ENCODE measurements around the gene RXRA. TPM values are rescaled to one million over a fixed set of nuclear protein-coding genes. Genes with fewer than 3 reads are reported as not detected.

The RXRA gene
- total RNA-seq, 1 donor from 2014 or later: 23.3 TPM

DNA sequence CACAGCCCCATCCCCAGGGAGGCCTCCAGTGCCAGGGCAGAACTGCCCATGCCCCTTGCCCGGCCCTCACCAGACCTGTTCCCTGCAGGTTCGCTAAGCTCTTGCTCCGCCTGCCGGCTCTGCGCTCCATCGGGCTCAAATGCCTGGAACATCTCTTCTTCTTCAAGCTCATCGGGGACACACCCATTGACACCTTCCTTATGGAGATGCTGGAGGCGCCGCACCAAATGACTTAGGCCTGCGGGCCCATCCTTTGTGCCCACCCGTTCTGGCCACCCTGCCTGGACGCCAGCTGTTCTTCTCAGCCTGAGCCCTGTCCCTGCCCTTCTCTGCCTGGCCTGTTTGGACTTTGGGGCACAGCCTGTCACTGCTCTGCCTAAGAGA, 110.1 kb downstream of the RXRA start:
- no peak for DNase-seq

DNA sequence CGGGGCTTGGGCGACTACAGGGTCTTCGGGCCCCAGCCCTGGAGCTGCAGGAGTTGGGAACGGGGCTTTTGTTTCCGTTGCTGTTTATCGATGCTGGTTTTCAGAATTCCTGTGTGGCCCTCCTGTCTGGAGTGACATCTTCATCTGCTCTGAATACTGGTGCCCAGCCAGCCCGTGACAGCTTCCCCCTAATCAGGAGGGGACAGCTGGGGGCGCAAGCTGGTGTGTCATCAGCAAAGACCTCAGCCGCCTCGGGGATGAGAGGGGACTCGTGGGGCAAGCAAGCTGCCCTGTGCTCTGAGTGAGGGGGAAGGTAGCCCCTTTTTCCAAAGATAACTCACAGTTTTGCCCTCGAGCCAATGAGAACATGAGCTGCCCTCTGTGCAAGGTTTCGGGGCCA, 110.7 kb downstream of the RXRA start:
- no peak for DNase-seq

DNA sequence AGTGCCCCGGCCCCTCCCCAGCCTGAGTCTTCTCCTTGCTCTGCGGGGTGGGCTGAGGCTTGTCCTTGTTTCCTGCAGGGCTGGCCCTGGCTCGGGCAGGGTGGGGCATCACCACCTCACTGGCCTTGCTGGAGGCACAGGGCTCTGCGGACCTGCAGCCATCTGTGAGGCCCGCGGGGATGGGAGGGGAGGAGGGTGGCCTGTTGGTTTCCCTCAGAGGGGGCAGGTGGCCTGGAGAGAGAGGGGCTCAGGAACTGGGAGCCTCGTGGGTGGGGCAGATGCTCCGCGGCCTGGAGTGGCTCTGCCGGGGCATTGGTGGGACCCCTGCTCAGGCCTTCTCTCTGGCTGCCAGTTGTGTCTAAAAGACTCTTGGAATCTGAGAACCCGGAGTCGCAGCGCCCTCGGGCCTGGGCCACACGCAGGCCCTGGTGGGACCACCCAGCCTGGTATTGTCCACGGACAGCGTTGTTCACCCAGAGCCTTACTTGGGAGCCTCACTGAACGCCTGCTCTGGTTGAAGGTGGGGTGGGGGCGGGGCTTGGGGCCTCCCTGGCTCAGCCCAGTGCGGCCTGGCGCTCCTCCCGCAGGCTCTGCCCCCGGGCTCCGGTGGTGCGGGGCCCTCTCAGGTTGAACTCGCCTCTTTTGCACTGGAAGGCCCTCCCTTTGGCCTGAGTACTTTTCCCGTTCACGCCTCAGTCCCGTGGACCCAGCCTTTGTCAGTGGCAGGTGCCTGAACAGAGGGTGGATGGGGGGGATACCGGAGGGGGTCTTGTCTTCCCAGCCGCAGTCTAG, 111.3 kb downstream of the RXRA start:
- DNase-seq: no peak

DNA sequence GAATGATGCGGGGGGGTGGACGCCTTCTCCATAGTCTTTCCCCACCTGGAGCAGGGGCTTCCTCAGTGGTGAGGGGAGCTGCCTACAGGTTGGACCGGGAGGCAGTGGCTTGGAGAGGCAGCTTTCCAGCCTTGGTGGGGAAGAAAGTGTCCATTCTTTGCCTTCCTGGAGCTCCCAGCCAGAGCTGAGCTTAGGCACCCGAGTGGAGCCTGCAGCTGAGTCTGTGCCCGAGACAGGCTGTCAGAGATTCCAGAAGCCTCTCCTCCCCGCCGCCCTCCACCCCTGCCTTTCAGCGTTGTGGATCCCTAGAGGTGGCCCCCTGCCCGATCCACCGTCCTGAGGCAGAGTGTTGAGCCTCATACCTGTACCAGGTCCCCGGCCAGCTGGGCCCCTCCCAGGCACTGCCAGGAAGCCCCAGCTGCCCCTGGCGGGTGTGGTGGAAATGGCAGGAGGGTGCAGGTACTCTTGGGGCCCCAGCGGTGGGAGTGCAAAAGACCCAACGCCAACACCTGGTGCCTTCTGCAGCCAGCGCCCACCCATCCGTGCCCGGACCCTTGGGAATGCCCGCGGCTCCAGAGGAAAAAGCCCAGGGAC, 112.0 kb downstream of the RXRA start:
- DNase-seq: no peak

DNA sequence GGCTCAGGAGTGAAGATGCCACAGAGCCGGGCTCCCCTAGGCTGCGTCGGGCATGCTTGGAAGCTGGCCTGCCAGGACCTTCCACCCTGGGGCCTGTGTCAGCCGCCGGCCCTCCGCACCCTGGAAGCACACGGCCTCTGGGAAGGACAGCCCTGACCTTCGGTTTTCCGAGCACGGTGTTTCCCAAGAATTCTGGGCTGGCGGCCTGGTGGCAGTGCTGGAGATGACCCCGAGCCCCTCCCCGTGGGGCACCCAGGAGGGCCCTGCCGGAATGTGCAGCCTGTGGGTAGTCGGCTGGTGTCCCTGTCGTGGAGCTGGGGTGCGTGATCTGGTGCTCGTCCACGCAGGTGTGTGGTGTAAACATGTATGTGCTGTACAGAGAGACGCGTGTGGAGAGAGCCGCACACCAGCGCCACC, 113.1 kb downstream of the RXRA start:
- DNase-seq: no peak

DNA sequence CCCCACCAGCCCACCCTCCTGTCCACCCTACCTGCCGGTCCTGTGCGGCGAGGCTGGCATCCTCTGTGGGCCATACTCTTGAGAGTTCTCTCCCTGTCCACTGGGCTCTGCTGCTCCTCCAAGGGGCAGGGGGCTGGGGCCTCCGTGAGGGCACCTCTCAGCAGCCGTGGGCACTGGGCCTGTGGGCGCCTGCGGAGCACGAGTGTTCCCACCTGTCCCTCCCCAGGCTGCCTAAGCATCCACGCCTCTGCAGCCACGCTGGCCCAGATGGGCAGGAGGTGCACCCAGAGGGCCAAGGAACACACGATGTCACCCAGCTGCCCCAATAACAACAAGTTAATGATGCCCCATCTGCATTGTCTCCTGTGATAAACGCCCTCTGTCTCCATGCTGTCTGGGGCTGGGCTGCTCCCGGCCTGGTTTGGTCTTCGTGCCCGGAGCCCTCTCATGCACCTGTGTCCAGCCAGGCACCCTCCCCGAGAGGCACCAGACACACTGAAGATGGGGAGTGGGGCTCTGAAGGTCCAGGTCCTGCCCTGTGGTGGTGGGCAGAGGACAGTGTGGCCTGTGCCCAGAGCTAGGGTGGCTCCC, 114.5 kb downstream of the RXRA start:
- no peak for DNase-seq

DNA sequence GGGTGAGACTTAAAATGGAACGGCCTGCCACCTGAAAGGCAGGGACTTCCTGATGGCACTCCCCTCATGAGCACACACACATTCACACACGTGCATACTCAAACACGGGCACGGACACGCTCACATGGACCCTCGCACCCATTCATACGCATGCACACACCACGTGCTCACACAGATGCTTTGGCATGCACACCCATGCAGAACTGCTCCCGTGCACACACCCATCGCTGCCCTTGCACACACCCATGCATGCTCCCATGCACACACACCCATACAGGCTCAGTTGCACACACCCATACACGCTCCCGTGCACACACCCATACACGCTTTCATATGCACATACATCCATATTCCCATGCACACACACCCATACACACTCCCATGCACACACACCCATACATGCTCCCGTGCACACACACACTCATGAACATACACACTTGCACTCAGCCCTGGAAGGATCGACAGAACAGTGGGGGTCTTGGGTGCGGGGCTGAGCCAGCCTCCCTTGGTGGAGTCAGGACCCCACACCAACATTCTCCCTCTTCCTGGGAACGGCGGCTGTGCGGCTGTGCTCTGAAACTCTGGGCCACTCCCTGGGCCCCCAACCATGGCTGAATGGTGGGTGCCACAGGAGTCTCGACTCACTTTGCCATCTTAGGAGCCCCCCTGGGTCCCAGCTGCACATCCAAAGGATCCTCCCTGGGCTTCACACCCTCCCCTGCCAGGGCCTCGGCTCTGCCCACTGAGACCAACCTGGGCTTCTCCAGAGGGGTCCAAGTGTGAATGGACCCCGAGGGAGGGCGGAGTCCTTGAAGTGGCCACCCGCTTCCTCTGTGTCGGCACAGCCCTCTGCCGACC, 115.2 kb downstream of the RXRA start:
- no peak for DNase-seq

DNA sequence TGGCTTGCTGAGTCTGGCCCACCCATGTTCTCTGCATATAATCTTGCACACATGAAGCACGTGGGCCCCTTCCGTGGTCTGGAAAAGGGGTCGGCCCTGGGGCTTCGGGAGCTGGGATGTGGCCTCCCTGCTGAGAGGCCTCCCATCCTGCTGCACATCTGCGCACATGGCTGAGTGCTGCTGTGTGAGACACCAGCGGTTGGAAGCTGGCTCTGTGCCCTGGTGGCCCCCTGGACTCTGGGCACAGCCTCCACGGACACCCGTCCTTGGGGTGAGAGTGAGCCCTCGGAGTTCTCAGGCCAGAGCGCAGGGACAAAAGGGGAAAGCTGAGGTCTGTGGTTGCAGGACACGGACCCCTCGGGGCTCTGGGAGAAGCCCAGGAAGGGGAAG, 115.8 kb downstream of the RXRA start:
- DNase-seq: no peak

DNA sequence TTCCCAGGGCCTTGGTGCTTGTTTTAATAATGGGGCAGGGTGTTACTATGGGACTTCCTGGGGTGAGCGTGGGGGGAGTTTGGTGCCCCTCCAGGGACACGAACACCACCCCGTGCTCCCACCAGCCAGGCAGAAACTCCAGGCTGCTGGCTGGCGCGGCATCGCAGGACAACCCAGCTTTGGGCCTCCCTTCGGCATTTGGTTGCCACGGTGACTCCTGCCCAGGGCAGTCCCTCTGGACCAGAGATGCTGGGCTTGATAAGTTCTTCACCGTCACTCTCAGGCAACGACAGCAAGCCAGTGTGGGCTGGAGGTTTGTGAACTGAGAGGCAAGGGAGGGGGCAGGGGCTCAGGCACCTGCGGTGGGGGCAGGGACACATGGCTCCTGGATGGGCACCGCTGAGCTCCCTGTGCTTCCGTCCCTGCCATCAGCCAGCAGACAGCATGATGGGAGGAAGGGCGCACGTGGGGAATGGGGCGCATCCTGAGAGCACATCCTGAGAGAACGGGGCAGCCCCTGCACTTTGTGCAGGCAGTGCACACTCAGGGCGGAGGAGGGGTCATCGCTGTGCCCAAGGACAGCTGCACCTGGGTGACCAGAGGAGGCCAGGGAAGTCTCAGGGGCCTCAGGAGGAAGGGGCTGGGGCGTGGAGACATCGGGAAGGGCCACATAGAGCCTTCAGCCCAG, 116.4 kb downstream of the RXRA start:
- peak; percentile 11 for DNase-seq

DNA sequence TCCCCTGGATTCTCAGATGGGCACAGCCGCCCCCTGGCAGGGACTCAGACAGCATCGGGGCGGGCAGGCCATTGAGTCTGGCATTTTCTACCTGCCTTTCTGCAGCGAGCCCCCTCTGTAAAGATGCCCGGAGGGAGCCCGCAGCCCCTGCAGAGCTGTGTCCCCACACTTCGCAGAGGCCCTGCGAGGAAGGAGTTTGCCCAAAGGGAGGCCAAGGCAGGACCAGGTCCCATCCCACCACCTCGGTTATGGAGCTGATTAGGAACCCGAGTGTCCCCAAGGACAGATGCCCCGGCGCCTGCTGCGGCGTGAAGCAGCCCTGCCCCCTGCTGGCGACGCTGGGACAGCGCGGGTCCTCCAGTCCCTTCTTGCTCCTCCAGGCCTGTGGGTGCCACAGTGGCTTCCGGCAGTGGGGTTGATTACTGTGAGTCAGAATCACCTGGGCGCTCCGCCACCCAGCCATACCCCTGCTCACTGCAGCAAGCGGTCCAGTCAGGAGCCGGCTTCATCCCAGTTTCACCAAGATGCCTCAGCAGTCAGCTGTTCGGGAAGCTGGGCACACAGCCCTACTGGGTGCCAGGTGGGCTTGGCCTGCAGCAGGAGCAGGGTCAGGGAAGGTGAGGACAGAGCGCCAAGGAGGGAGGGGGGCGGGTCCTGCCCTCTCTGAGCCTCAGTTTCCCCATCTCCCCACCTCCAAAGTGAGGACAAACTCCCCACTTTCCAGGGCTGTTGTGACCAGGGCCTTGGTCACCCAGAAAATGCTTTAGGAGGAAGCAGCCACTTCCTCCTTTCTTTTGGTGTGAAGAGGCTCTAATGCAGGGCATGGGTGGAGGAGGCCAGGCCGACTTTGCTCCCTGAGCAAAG, 117.2 kb downstream of the RXRA start:
- peak; percentile 84 for DNase-seq

DNA sequence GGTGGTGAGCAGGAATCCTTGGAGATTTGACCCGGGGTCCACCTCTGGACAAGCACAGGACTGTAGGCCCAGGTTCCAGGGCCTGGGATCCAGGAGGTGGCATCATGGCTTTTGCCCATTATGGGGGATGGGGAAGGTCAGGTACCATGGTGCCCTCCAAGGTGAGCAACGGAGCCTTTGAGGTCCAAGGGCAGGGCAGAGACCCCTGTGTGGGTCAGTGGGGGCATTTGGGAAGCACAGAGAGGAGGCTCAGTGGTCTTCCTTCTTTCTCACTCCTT, 117.7 kb downstream of the RXRA start:
- DNase-seq: no peak

DNA sequence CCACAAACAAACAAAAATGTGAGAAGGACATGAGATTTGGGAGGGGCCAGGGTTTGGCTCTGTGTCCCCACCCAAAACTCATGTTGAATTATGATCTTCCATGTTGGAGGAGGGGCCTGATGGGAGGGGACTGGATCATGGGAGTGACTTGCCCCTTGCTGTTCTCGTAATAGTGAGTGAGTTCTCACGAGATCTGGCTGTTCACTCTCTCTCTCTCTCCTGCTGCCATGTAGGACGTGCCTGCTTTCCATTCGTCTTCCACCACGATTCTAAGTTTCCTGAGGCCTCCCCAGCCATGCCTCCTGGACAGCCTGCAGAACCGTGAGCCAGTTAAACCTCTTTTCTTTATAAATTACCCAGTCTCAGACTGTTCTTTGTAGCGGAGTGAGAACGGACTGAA, 118.7 kb downstream of the RXRA start:
- no peak for DNase-seq

DNA sequence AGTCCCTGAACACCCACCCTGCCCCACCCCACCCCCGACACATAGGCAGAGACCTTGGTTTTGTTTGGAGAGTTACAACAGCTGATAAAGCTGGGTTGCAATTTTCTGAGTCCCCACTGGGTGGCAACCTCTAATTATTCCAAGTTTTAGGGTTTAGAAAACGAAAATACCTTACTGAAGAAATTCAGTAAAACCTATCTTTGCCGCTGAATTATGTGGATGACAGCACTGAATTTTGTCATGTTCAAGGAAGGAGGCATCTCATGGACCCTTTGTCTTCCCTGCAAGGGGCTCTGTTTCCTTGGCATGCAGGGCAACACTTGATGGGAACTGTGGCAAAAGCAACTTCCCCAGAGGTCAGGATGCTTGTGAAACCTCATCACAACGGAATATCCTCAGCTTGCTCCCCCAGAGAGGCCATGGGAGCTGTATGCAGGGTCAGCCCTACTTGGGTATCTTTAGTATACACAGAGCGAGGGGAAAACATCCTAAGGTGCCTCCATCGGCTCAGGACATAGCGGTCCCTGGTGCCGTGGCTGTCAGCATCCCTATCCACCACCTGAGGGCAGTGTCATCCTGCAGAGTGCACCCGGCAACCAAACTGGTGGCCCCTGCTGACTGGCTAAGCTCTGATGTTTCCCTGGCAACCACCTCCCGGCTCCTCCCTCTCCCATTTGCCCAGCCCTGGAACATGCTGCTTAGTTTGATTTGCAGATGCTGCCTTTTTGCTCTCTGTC, 123.1 kb downstream of the RXRA start:
- peak; percentile 97 for DNase-seq

DNA sequence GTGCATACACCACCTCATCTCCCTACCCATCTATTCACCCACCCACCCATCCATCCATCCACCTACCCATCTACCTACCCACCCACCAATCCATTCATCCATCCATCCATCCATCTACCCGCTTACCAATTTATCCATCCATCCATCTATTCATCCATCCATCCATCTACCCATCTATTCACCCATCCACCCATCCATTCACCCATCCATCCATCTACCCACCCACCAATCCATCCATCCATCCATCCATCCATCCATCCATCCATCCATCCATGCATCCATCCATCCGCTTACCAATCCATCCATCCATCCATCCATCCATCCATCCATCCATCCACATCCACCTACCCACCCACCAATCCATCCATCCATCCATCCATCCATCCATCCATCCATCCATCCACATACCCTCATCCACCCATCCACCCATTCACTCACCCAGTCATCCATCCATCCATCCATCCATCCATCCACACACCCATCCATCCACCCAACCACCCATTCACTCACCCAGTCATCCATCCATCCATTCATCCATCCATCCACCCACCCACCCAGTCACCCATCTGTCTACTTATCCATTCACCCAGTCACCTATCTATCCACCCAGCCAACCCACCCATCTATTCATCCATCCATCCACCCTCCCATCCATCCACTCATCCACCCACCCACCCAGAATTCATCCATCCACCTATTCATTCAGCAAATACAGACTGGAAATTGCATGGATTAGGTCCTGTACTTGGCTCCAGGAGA, 125.6 kb downstream of the RXRA start:
- no peak for DNase-seq

DNA sequence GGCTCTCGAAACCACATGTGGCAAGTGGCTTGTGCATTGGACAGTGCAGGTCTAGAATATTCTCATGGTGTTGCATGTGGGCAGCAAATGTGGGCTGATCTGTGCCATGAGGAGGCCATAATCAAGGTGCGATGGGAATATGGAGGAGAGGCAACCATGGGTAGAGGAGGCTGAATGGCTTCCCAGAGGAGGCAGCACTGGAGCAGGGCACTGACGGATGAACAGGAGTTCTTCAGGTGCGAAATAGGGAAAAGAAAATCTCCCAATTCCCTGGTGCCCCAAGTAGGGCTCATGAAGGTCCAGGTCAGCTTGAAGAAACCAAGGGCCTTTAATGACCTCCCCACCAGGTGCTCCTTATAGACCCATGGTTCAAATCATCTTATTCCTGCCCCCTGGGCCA, 126.5 kb downstream of the RXRA start:
- DNase-seq: no peak

DNA sequence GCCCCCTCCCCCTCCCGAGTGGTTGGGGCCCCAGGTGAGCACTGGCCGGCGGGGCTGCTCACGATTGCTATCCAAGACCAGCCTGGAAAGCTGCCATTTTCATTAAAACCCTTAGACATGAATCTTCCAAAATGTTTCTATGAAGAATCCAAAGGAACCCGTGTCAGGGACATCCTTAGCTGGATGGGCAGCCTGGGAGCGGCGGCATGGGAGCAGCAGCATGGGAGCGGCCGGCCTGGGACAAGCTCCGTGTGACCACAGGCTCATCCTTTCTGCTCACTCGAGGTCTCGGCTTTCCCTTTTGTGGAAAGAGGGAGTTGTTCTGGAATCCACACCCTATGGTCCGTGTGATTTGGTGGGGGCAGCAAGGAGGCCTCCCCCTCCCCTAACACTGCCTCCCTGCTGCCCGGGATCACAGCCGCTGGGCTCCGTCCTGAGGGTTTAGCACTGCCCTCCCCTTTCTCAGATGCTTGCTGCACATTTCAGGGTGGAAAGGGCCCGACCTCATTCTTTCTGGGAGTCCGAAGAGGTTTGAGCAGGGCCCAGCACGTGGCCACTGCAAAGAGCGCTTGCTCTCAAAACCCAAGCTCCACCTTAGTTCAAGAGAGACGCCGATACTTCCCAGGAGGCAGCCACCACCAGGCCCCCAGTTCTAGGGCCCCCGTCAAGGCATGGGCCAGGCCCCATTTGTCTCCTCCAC, 127.7 kb downstream of the RXRA start:
- DNase-seq: no peak

DNA sequence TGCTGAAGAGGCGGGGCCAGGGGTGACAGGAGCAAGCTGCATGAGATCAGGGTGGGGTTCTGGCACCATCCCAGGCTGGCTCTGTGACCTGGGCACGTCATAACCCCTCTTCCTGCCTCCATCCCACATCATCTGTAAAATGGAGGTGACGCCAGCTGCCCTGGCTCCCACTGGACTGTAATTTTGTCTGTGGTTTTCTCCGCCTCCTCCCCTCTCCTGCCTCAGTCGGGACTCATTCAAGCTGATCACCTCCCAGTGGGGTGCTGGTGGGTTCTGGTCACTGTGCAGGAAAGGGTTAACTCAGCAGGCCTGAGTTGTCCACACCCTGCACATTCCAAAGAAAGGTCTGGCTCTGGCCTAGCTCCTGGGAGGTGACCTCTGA, 128.2 kb downstream of the RXRA start:
- DNase-seq: no peak

DNA sequence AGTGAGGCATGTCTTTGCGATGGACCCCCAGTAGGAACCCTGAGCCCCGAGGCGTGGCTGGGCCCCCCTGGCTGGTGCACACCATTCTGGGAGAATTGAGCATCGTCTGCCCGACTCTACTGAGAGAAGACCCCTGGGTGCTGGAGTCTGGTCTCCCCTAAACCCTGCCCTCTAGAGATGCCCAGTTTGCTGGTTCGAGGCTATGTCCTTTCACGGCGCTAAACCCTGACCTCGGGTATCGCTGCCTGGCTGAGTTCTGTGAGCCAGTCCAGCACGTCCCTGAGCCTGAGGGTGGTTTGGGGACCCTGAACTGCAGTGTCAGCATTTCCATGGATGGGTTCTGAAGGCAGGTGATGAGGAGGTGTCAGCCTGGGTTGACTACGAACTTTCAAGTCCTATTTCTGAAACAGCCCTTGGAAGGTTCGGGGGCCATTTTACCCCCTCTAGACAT, 128.8 kb downstream of the RXRA start:
- DNase-seq: no peak

DNA sequence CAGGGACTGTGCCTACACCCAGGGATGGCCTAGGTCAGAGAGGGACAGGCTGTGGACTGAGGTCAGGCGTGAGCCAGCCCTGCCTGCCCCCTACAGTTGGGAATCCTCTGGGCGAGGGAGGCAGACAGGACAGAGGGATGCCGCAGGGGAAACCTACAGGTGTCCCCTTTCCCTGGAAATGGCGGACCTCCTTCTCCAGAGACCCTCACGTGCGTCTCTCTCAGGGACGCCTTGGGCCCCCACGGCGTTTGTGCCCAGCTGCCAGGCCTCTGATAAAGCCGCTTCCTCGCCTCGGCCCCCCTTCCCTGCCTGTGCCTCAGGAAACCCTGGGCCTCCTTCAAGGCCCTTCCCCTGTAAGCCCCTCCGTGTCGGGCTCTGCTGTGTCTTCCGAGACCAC, 129.3 kb downstream of the RXRA start:
- no peak for DNase-seq

Measured in dermis blood vessel endothelial cell (primary cell).